ENCODE results near the gene PARN.
"Not testable (repeated sequence)": the region's sequence is repeated elsewhere in the genome, so short reads cannot be mapped to it uniquely, and the experiment has no call there.

PARN gene

GRCh38 chr16:14472357-14472756, 157.7 kb downstream of the PARN start:
- no peak for DNase-seq (ENCODE audit: low spot score)

GRCh38 chr16:14470788-14471187, 159.3 kb downstream of the PARN start:
- no peak for DNase-seq (ENCODE audit: low spot score)

GRCh38 chr16:14465799-14466198, 164.3 kb downstream of the PARN start:
- DNase-seq (ENCODE audit: low spot score): no peak

- DNase-seq (ENCODE audit: low spot score): no peak
Observed at GRCh38 chr16:14464796-14465195, 165.3 kb downstream of the PARN start.

GRCh38 chr16:14464192-14464591, 165.9 kb downstream of the PARN start:
- no peak for DNase-seq (ENCODE audit: low spot score)

GRCh38 chr16:14462811-14463210, 167.2 kb downstream of the PARN start:
- no peak for DNase-seq (ENCODE audit: low spot score)

- DNase-seq (ENCODE audit: low spot score): no peak
Observed at GRCh38 chr16:14460726-14461125, 169.3 kb downstream of the PARN start.

- DNase-seq (ENCODE audit: low spot score): no peak
Observed at GRCh38 chr16:14458576-14458975, 171.5 kb downstream of the PARN start.

GRCh38 chr16:14456793-14457481, 173.1 kb downstream of the PARN start:
- no peak for DNase-seq (ENCODE audit: low spot score)

- DNase-seq (ENCODE audit: low spot score): no peak
Observed at GRCh38 chr16:14455573-14455972, 174.5 kb downstream of the PARN start.

- DNase-seq (ENCODE audit: low spot score): no peak
Observed at GRCh38 chr16:14454391-14454790, 175.7 kb downstream of the PARN start.

- DNase-seq (ENCODE audit: low spot score): no peak
Observed at GRCh38 chr16:14452066-14452465, 178.0 kb downstream of the PARN start.

- no peak for DNase-seq (ENCODE audit: low spot score)
Observed at GRCh38 chr16:14450846-14451245, 179.2 kb downstream of the PARN start.

GRCh38 chr16:14449790-14450480, 180.1 kb downstream of the PARN start:
- DNase-seq (ENCODE audit: low spot score): no peak

- no peak for DNase-seq (ENCODE audit: low spot score)
Observed at GRCh38 chr16:14449334-14449733, 180.7 kb downstream of the PARN start.

- DNase-seq (ENCODE audit: low spot score): no peak
Observed at GRCh38 chr16:14448879-14449278, 181.2 kb downstream of the PARN start.

GRCh38 chr16:14447783-14448182, 182.3 kb downstream of the PARN start:
- no peak for DNase-seq (ENCODE audit: low spot score)

GRCh38 chr16:14446796-14447195, 183.3 kb downstream of the PARN start:
- no peak for DNase-seq (ENCODE audit: low spot score)

- no peak for DNase-seq (ENCODE audit: low spot score)
Observed at GRCh38 chr16:14445937-14446715, 183.9 kb downstream of the PARN start.

- DNase-seq (ENCODE audit: low spot score): no peak
Observed at GRCh38 chr16:14444979-14445810, 184.9 kb downstream of the PARN start.

GRCh38 chr16:14441533-14441932, 188.5 kb downstream of the PARN start:
- not testable (repeated sequence) for DNase-seq (ENCODE audit: low spot score)

GRCh38 chr16:14438256-14438655, 191.8 kb downstream of the PARN start:
- no peak for DNase-seq (ENCODE audit: low spot score)
